ENCODE data around the gene STIMATE. TPM values are rescaled to one million over a fixed set of nuclear protein-coding genes. Genes with fewer than 3 reads are reported as not detected.

The STIMATE gene
- total RNA-seq, 4 donors from 2014 or later: 12.7 to 20.7 (median 16.1) TPM

DNA sequence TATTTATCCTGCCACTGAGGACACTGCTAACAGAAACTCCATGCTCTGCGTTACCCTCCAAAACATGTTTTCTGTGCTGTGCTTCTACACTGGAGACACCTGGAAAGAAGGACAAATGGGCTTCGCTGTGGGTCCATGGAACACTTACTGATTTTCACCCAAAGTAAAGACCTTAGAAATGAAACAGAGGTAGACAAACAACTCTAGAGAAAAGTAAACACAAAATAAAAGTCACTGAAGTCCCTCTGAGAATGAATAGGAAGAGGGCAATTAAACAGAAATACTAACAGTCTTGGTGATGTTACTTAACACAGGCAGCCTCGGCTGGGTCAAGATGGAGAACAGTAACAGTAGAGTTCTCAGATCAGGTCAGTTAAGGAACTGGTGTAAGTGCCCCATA lies 6.7 kb upstream of the STIMATE start:
- intact Hi-C loops (cut with DNase I; ENCODE audit: low total_unique reads): no loop called here
- DNase-seq (ENCODE audit: low spot score in 2 of 2): no peak
- no peak overlapping the region for H3K4me3 ChIP-seq (ENCODE audit: low read depth, poor library complexity, severe bottlenecking)
- 93% methylated on average over 3 of the region's 3 CpGs for WGBS, 2 donors
- TF ChIP-seq, protein P1, sequence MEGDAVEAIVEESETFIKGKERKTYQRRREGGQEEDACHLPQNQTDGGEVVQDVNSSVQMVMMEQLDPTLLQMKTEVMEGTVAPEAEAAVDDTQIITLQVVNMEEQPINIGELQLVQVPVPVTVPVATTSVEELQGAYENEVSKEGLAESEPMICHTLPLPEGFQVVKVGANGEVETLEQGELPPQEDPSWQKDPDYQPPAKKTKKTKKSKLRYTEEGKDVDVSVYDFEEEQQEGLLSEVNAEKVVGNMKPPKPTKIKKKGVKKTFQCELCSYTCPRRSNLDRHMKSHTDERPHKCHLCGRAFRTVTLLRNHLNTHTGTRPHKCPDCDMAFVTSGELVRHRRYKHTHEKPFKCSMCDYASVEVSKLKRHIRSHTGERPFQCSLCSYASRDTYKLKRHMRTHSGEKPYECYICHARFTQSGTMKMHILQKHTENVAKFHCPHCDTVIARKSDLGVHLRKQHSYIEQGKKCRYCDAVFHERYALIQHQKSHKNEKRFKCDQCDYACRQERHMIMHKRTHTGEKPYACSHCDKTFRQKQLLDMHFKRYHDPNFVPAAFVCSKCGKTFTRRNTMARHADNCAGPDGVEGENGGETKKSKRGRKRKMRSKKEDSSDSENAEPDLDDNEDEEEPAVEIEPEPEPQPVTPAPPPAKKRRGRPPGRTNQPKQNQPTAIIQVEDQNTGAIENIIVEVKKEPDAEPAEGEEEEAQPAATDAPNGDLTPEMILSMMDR (IDR thresholded peaks at IDR 0.05): no peak
- TF ChIP-seq POLR2A (IDR thresholded peaks at IDR 0.05): no peak

DNA sequence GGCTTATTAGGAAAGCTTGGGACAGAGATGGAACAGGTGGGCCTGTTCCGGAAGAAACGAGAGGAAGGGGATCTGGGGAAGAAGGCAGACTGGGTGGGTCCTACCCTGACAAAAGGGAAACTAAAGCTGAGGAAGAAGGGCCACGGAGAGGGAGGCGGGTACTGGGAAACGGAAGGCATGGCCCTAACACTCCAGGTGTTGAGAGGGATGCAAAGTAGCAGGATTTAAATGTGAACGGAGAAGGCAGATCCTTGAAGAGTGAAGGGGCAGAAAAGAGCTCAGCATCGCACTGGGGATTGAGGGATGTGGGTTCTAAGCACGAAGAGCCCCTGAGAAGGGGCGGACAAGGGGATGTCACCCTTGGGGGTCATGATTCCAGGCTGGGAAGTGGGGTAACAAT lies 735 bp downstream of the STIMATE start:
- 2 to 5% methylated on average over 9 of the region's 9 CpGs for WGBS, 2 donors
- intact Hi-C loops (cut with DNase I; ENCODE audit: low total_unique reads): no loop called here
- TF ChIP-seq POLR2A (IDR thresholded peaks at IDR 0.05): no peak
- TF ChIP-seq, protein P1 (IDR thresholded peaks at IDR 0.05): no peak
- DNase-seq (ENCODE audit: low spot score in 2 of 2): no peak
- peak overlapping the region; percentile 67 for H3K4me3 ChIP-seq (ENCODE audit: low read depth, poor library complexity, severe bottlenecking)

DNA sequence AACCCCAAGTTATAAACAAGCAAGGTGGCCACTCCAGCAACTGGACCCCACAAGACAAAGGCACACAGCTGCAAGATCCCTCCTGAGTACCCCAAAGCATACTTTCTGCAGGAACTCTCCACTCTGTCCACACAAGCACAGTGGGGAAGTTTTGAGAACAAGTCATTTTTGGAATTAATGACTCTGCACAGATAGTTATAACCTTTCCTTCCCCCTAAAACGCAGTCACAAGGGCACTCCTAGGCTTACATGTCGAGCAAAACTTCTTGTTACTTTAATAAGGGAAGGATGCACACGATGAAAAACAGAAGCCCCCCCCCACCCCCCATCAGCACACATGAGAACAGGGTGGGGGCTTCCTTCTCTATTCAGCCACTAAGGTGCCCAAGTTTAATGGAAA lies 1.2 kb downstream of the STIMATE start:
- WGBS, 2 donors: 12 to 27% methylated on average over 3 of the region's 3 CpGs
- TF ChIP-seq, protein P1 (IDR thresholded peaks at IDR 0.05): no peak
- no peak for TF ChIP-seq POLR2A (IDR thresholded peaks at IDR 0.05)
- intact Hi-C loops (cut with DNase I; ENCODE audit: low total_unique reads): no loop called here
- no peak for DNase-seq (ENCODE audit: low spot score in 2 of 2)
- no peak overlapping the region for H3K4me3 ChIP-seq (ENCODE audit: low read depth, poor library complexity, severe bottlenecking)

DNA sequence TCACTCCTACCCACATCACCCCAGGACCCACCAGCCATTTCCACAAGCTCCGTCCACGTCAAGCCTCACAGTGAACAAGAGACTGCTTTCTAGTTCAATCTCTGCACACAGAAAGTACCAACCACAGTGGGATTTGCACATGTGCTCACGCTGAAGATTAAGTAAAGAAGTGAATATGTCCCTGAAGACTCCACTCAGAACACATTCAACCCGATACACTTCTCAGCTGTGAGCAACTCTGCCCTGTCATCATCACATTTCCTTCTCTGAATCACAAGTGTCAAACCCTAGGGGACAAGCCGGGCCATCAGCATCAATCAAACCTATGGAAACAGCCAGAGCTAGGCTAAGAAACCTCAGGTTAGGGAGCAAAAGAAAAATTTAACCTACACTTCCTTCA lies 1.9 kb downstream of the STIMATE start:
- DNase-seq (ENCODE audit: low spot score in 2 of 2): no peak
- TF ChIP-seq, protein P1 (IDR thresholded peaks at IDR 0.05): no peak
- TF ChIP-seq POLR2A (IDR thresholded peaks at IDR 0.05): no peak
- no peak overlapping the region for H3K4me3 ChIP-seq (ENCODE audit: low read depth, poor library complexity, severe bottlenecking)
- WGBS, 2 donors: 68 to 70% methylated on average over 5 of the region's 5 CpGs
- intact Hi-C loops (cut with DNase I; ENCODE audit: low total_unique reads): no loop called here

DNA sequence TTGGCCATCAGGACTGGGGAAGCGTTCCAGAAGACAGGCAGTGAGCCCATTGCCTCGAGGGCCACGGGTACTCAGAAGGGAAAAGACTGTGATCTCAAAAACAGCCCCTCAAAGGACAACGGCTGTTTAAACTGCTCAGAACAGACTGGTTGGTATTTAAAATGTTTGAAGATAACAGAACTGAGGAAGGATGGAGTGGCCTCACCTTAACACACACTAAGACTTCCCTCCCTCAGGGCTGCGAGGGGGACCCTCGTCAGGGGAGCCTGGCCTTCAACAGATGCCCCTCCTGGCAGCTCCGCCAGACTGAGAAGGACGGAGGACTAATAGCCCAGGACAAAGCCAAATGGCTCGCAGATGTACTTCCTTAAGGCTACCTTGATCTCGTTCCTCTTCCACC lies 2.6 kb downstream of the STIMATE start:
- intact Hi-C loops (cut with DNase I; ENCODE audit: low total_unique reads): no loop called here
- TF ChIP-seq, protein P1 (IDR thresholded peaks at IDR 0.05): no peak
- TF ChIP-seq POLR2A (IDR thresholded peaks at IDR 0.05): no peak
- DNase-seq (ENCODE audit: low spot score in 2 of 2): no peak
- no peak overlapping the region for H3K4me3 ChIP-seq (ENCODE audit: low read depth, poor library complexity, severe bottlenecking)
- 59 to 74% methylated on average over 10 of the region's 10 CpGs for WGBS, 2 donors

DNA sequence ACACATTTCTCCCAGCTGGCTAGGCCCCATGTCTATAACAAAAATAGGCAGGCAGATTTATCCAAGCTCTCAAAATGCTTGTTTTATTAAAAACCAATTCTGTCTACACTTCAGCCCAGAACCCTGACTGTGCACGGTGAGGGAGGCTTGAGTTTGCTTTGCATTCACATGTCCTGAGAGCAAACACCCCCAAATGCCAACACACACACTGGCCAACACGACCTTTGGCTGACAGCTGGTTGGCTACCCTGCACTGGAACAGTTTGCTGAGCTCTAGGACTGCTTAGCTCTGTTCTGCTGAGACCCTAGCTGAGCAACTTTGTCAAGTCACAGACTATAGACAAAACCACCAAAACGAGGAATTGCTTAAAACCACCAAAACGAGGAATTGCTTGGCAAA lies 3.6 kb downstream of the STIMATE start:
- intact Hi-C loops (cut with DNase I; ENCODE audit: low total_unique reads): no loop called here

More for the DNA sequence above, 3.6 kb downstream of the STIMATE start:
- TF ChIP-seq, protein P1 (IDR thresholded peaks at IDR 0.05): no peak
- TF ChIP-seq POLR2A (IDR thresholded peaks at IDR 0.05): no peak
- H3K4me3 ChIP-seq (ENCODE audit: low read depth, poor library complexity, severe bottlenecking): no peak overlapping the region
- DNase-seq (ENCODE audit: low spot score in 2 of 2): no peak
- WGBS, 2 donors: 52 to 53% methylated on average over 4 of the region's 4 CpGs

All from lower leg skin (tissue), 4 donors.